RWPE1 (cell line): ENCODE measurements around the gene GPC5.

Experiments
- CTCF ChIA-PET: fragments of 350-600 bp; sonication (Branson Sonifier 250); formaldehyde crosslinking; extraction: SDS; loops from one replicate; lab custom pipeline; 2021; lab: Yijun Ruan, JAX
- POLR2A ChIA-PET: fragments of 400-600 bp; formaldehyde crosslinking; extraction: SDS; loops from one replicate; lab custom pipeline; 2020; ENCODE audit warnings: antibody characterized with exemption; ENCODE audit not compliant: low non-redundant PET; lab: Yijun Ruan, JAX
- DNase-seq: peaks from one replicate; pipeline ENCODE4 v3.0.0; 2012; ENCODE audit warnings: low spot score
- H3K27ac ChIP-seq: fragments of 450-650 bp; 2 replicates; pipeline ENCODE4 v1.5.1; 2017
- TF ChIP-seq, protein P1 (sequence below): fragments of 450-650 bp; conservative IDR thresholded peaks from 2 replicates; pipeline ENCODE4 v1.5.1; 2017; ENCODE audit warnings: low read depth, mild to moderate bottlenecking

GPC5 gene

DNA sequence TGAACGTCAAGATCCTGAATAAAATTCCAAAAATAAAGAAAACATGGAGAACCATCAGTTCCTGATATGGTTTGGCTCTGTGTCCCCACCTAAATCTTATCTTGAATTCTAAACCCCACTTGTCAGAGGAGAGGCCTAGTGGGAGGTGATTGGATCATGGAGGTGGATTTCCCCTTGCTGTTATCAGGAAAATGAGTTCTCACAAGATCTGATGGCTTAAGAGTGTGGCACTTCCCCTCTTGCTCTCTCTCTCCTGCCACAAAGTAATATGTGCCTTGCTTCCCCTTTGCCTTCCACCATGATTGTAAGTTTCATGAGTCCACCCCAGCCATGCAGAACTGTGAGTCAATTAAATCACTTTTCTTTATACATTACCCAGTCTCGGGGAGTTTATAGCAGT, 827.4 kb downstream of the GPC5 start:
- POLR2A ChIA-PET: no interaction called here
- DNase-seq: no peak
- no peak overlapping the region for H3K27ac ChIP-seq
- CTCF ChIA-PET: no interaction called here
- TF ChIP-seq, protein P1, sequence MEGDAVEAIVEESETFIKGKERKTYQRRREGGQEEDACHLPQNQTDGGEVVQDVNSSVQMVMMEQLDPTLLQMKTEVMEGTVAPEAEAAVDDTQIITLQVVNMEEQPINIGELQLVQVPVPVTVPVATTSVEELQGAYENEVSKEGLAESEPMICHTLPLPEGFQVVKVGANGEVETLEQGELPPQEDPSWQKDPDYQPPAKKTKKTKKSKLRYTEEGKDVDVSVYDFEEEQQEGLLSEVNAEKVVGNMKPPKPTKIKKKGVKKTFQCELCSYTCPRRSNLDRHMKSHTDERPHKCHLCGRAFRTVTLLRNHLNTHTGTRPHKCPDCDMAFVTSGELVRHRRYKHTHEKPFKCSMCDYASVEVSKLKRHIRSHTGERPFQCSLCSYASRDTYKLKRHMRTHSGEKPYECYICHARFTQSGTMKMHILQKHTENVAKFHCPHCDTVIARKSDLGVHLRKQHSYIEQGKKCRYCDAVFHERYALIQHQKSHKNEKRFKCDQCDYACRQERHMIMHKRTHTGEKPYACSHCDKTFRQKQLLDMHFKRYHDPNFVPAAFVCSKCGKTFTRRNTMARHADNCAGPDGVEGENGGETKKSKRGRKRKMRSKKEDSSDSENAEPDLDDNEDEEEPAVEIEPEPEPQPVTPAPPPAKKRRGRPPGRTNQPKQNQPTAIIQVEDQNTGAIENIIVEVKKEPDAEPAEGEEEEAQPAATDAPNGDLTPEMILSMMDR: no peak

DNA sequence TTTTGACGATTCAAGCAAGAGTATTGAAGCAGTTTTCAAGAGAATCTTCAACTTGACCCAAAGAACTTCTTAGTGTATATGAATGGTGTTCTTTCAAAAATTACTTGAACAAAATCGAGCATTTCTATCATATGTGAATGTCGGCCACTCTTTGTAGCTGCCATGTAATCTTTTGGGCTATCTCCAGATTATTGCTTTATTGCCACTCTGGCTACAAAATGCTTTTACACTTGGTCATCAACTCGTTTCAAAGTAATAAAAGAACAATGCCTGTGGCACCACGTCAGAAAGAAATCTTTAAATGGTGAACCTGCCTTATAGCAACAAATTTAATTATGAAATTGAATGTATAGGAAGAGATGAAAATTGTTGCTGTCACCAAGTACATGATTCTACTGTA, 834.5 kb downstream of the GPC5 start:
- POLR2A ChIA-PET: no interaction called here
- TF ChIP-seq, protein P1: no peak
- DNase-seq: no peak
- H3K27ac ChIP-seq: no peak overlapping the region
- CTCF ChIA-PET: no interaction called here

DNA sequence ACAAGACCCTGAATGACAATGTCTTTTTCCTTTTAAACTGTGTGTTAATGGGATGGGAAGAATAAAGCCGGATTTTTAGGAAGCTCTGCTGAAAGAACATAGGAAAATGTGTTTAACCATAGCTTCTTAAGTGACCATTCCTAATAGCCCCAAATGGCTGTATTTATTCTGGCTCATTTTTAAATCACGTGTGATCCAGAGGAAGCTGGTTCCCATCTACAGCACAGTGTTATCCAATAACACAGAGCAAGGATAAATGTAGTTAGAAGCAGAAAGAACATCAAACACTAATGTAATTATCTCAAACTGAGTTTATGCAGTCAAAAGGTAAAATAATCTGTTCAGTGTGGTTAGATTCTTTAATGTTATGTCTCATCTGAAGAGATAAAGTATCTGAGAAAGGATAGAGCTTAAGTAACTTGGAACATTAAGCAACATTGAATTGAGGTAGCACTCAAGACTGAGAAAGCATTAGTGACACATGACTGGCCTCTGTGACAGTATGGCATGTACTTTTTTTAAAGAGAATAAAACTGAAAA, 853.3 kb downstream of the GPC5 start:
- TF ChIP-seq, protein P1: no peak
- no peak for DNase-seq
- CTCF ChIA-PET: interaction anchor here (0.6 kb wide), 1 partner anchor 150 kb away, joined by 3 read pairs; no protein-coding TSS in a partner anchor
- no peak overlapping the region for H3K27ac ChIP-seq
- POLR2A ChIA-PET: no interaction called here

DNA sequence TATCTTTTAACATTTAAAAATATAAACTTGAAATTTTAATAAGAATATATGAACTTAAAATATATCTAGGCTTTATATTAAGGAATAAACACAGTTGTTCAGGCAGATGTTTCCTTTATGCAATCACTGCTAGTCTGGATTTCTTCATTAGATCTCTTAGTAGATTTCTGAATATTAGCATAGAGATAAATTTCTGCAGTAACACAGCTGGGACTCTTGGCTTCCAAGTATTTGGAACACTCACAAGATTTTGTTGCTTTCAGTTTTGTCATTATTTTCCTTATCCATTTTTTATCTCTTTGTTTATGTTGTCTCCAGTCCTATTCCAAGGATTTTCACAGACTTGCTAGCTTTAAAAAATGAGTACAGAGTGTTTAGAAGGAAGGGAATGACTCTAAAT, 857.1 kb downstream of the GPC5 start:
- TF ChIP-seq, protein P1: no peak
- DNase-seq: no peak
- CTCF ChIA-PET: no interaction called here

DNA sequence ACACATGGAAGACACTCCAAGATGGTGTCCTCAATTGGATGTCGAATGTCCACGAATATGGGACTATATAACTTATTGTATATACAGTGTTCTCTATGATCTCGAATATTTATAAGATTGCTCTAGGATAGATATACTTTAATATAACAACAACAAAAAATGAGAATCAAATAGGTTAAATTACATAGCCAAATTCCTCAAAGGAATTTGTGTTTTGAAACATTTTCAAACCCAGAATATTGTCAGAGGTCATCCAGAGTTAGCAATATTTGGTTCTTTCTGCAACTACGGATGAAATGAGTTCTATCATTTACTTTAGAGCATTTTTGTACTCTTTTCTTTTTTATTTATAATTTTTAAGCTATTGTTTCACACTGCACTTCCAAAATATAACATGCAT, 857.8 kb downstream of the GPC5 start:
- TF ChIP-seq, protein P1: no peak
- H3K27ac ChIP-seq: no peak overlapping the region
- DNase-seq: no peak
- POLR2A ChIA-PET: no interaction called here
- CTCF ChIA-PET: no interaction called here

More for the DNA sequence above, 857.1 kb downstream of the GPC5 start:
- H3K27ac ChIP-seq: no peak overlapping the region
- POLR2A ChIA-PET: no interaction called here

DNA sequence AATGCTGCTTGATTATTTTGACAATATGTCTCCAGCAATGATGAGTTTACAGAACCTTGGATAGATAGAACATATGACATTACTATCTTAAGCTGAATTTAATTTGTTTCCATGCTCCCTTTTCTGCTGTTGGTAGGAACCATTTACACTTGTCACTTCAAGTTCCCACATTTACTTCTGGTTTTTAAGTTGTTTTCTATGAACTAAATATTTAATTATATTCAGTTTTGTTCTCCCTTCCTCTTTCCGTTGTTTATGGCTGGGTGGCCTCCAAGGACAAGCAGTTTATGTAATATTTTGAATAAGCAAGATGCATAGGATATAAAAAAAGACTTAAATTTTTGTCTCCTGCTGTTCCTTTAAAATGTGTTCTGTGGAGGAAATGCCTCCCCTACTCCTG, 860.6 kb downstream of the GPC5 start:
- TF ChIP-seq, protein P1: no peak
- POLR2A ChIA-PET: no interaction called here
- no peak overlapping the region for H3K27ac ChIP-seq
- DNase-seq: no peak
- CTCF ChIA-PET: no interaction called here

DNA sequence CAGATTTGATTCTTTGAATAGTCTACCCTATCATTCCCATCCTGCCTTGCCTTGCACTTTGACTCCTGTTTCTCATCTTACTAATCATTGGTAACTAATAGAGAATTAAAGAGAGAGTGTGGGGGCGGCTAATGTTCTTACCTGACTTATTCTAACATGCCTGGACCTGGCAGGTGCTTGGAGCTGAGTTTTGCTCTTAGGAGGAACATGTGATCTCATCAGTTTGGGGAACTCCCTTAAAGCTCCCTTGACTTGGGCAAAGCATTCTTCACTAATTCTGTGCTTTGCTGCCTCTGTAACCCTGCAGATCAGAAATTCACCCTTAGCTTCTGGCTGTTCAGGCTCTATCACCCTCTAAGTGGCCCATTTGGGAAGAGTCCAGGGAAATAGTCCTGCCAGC, 861.1 kb downstream of the GPC5 start:
- no peak overlapping the region for H3K27ac ChIP-seq
- DNase-seq: no peak
- ChIA-PET POLR2A (no interaction called here), CTCF (no interaction called here)
- TF ChIP-seq, protein P1: no peak
